Activated CD4-positive, alpha-beta T cell treated with anti-CD3 and anti-CD28 coated beads for 24 hours (primary cell): ENCODE results near the gene RBM42.

Experiments used
- DNase-seq, 2 donors: peaks; one replicate each; pipeline ENCODE4 v3.0.0-alpha.2; 2020; ENCODE audit warnings: low read depth in 2 of 2

RBM42 gene

DNA sequence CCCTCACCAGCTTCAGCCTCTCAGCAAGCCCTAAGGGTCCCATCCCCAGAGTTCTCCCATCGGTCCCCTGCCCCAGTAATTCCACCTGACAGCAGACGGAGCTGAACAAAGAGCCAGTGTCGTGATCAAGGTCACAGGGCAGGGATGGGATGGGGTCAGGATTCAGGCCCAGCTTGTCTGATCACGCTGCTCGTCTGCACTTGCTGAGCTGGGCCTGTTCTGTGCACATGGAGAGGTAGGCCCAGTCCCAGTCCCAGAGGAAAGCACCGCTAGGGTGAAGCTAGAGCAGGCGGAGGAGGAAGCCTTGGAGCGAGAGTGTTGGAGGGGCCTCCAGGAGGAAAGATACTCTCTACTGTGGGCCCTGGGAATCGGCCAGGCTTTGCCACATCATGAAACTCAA is 7.1 kb upstream of the RBM42 start:
- DNase-seq: no peak

DNA sequence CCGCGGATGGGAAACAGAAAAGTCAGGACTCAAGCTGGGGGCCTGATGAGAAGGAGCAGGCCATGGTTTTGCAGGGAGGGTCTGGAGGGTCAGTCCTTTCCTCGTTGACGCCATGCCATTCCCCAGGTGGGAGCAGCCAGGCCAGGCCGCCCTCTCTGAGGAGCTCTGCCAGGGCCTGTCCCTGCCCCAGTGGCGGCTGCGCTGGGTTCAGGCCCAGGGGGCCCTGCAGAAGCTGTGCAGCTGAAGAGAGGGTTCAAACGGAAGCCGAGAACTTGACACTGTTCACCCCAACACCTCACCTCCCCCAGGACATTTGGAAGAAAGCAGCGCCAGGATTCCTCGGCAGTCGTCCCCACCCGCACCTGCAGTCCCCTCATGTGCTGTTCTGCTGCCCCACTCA is 6.1 kb upstream of the RBM42 start:
- DNase-seq: no peak

DNA sequence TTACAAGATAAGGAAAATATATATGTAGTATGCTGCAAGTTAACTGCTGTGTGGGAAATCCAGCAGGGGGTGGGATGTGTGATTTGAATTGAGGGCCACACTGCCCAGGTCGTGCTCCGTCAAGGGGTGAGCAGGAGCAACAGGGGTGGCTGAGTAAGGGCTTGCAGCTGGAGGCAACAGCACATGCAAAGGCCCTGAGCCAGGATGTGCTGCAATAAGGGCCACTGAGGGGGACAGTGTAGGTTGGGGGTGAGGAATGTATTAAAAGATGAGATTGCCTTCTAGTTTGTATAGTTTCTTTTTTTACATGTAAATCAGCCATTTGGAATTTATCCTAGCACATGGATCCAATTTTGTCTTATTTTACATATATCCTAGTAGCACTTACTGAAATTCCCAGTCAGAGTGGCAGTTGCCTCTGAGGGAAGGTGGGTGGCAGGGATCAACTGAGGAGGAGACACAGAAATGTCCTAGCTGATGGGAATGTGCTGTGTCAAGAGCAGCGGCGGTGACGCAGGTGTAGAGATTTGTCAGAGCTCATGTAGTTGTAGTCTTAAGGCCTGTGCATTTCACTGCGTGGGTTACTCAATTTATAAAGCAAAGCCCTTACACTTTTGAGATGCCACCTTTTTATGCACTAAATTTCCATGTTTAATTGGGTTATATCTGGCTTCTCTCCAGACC is 5.4 kb upstream of the RBM42 start:
- no peak for DNase-seq

GRCh38 chr19:35628264-35628564 is 622 bp upstream of the RBM42 start:
- no peak for DNase-seq

DNA sequence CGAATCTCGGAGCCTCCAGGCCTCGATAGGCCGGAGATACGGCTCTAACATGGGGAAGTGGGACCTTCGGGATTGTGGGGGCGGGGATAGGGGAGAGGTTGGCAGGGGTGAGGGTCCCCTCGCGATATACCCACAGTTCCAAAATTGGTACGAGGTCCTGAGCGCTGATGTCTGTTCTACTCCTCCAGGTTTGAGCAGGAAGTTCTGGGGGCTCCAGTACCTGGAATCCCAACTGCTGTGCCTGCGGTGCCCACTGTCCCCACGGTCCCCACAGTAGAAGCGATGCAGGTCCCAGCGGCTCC is 447 bp downstream of the RBM42 start:
- DNase-seq: no peak

- no peak for DNase-seq
These were observed 5.0 kb downstream of the RBM42 start for GRCh38 chr19:35633727-35634440.

DNA sequence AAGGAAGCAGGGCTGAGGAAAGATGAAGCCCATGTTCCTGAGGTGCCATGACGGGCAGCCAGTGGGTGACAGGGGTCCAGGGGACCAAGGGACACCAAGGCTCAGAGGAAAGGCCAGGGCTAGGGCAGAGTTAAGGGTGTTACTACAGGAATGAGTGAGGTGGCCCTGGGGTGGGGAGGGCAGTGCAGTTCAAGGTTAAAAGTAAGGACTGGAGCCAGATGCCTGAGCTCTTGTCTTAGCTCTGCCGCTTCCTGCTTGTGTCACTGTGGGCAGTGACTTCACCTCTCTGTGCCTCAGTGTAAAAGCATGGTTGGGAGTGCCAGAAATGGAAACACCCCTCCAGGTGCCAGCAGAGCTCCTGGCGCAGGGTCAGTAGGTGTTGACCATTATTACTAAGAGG is 7.8 kb downstream of the RBM42 start:
- DNase-seq: no peak

DNA sequence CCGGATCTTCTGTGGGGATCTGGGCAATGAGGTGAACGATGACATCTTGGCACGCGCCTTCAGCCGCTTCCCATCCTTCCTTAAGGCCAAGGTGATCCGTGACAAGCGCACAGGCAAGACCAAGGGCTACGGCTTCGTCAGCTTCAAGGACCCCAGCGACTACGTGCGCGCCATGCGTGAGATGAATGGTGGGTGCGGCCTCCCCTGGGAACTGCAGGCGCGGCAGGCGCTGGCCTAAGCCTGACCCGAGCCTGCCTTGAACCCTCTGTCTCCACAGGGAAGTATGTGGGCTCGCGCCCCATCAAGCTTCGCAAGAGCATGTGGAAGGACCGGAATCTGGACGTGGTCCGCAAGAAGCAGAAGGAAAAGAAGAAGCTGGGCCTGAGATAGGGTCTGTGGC is 8.3 kb downstream of the RBM42 start:
- no peak for DNase-seq

DNA sequence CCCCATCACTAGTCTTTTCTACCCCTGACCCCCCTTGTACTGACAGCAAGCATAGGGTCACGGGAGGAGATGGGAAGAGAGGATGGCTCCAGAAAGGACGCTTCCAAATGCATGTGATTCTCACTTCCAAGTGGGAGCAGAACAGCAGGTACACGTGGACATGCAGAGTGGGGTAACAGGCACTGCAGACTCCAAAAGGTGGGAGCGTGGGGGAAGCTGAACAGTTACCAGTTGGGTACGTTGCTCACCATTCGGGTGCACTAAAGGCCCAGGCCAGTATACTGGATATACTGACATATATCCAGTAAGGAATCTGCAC is 10.4 kb downstream of the RBM42 start:
- DNase-seq: no peak

DNA sequence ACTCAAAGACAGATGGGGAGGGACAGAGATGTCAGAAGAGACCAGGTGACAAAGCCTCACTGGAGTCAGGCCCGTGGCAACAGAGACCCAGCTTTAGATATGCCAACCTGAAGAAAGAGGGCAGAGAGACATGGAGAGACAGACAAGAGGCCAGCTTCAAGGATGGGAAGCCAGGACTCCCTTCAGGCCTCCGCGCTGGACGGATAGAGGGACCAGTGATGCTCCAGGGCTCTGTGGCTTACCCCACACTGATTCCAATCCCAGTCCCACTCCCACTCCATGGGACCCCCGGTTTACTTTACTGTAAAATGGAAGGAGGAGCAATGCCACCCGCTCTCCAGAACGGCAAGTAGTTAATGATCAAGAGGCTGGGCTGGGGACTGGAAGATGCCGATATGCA is 11.0 kb downstream of the RBM42 start:
- no peak for DNase-seq

- no peak for DNase-seq
These were observed 12.8 kb downstream of the RBM42 start, which contains the start of gene ETV2 for GRCh38 chr19:35641515-35642151. Gene ETV2 (plus strand): TSS chr19:35641745. CDS start chr19:35642461, 716 bp downstream.

DNA sequence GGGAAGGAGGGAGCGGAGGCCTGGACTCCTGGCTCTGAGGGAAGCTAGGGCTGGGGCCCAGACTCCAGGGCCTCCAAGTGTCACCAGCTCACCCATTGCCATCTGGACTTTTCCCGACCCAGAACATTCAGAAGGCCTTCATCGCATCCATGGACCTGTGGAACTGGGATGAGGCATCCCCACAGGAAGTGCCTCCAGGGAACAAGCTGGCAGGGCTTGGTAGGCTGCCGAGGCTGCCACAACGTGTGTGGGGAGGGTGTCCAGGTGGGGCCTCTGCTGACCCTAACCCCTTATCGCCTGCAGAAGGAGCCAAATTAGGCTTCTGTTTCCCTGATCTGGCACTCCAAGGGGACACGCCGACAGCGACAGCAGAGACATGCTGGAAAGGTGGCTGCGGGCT is 13.5 kb downstream of the RBM42 start:
- no peak for DNase-seq

- no peak for DNase-seq
These were observed 14.0 kb downstream of the RBM42 start for GRCh38 chr19:35642798-35643254.

DNA sequence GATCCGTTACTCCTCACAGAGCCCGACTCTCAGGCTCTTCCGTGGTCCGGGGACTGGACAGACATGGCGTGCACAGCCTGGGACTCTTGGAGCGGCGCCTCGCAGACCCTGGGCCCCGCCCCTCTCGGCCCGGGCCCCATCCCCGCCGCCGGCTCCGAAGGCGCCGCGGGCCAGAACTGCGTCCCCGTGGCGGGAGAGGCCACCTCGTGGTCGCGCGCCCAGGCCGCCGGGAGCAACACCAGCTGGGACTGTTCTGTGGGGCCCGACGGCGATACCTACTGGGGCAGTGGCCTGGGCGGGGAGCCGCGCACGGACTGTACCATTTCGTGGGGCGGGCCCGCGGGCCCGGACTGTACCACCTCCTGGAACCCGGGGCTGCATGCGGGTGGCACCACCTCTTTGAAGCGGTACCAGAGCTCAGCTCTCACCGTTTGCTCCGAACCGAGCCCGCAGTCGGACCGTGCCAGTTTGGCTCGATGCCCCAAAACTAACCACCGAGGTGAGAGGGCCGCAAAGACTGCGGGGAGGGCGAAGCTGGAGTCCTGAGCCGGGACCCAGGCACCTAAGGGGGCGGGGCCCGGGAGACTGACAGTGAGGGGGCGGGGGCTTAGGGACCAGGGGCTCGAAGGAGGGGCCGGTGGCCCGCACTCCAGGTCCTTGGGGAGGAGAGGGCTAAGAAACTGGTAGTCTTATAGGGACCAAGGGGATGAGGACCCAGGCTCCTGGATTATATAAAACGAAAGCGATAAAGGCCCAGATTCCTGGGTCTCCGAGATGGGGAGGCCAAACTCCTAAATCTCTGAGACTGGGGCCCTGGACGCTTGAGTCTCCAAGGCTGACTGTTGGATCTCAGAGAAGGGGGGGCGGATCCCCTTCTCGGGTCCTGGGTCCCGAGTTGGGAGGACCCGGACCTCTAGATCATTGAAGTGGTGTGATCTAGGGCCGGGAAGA is 14.7 kb downstream of the RBM42 start:
- peak; percentile 61 to 72 for DNase-seq

GRCh38 chr19:35644206-35644986 is 15.6 kb downstream of the RBM42 start:
- DNase-seq: peak; percentile 93 to 94

DNA sequence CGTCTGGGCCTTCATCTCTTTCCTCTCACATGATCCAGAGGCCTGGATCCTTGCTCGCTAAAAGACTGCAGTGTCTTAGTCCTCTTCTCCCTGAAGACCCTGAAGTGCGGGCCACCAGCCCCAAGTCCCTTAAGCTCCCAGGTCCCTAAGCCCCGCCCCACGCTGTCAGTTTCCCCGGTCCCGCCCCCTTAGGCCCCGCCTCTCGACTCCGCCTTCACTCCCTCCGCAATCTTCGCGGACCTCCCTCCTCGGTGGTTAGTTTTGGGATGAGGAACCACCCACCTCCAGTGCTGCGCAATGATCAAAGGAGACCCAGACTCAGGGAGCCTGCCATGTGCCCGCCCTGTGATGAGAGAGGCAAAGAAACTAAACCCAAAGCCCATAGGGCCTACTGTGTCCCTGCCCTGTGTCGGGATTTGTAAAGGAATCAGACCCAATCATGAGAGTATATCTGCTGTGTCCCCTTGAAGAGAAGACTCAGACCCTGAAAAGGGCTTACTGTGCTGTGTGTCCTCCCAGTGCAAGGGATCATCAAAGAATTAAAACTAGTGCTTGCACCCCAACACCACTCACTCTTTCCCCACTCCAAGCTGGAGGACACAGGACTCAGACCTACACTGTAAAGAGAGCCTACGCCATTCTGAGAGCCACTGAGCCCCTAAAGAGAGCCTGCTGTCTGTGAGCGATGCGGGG is 16.3 kb downstream of the RBM42 start:
- DNase-seq: peak; percentile 81 to 93

DNA sequence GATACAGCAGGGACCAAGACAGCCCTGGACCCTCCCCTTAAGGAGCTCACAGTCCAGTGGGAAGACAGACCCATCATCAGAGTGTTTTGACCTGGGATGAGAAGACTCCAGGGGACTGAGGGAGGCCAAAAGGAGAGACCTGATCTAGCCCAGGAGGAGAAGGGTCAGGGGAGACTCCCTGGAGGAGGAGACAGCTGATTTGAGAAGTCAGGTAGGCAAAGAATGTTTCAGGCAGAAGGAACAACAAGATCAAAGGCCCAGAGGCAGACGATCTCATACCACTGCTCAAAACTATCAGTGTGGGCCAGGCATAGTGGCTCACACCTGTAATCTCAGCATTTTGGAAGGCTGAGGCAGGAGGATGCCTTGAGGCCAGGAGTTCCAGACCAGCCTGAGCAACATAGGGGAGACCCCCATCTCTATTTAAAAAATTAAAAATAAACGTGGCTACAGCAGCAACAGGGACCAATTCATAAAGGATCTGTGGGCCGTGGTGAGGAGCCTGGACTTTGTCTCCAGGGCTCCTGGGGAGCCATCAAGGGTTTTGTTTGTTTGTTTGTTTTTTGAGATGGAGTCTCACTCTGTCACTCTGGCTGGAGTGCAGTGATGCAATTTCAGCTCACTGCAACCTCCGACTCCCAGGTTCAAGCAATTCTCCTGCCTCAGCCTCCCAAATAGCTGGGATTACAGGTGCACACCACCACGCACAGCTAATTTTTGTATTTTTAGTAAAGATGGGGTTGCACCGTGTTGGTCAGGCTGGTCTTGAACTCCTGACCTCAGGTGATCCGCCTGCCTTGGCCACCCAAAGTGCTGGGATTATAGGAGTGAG is 17.1 kb downstream of the RBM42 start:
- no peak for DNase-seq

DNA sequence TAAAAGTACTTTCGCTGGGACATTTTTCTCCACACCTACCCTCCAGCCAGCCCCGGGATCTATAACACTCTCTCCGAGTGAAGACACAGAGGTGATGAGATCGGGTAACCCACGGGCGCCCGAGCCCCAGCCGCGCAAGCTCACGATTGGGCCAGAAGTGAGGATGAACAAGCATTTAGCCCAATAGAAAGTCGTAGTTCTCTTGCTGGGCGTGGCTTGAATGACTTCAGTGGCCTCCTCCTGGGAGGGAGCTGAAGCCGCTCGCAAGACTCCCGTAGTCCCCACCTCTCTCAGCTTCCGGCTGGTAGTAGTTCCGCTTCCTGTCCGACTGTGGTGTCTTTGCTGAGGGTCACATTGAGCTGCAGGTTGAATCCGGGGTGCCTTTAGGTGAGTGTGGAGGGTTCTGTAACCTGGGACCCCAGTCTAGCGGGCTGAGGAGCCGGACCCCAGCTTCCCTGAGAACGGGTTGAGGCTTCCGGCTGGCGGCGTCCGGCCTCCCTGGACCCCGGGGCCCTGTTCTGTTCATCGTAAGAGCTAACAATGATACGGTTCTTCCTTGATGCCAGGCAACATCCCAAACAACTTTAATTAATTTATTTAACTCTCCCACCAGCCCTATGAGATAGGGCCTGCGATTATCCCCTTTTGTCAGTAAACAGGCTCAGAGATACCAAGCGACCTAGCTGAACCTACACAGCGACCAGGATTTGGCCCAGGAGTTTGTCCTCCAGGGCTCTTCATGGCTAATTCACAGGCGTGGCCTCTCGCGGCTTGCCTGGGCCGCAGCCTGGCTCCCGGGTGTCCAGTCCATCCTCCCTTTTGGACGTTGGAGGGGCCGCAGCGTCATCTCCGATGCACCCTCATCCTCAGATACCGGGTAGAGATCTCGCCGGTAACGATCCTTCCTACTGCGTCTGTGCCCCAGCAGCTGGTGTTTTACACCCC is 19.5 kb downstream of the RBM42 start, which contains the start of gene COX6B1:
COX6B1 (plus strand) TSS at position 307 of the 945 bp plus-strand sequence. CDS start 2,921 bp downstream, outside the sequence.
- DNase-seq: peak; percentile 80 to 86

- no peak for DNase-seq
These were observed 21.7 kb downstream of the RBM42 start for GRCh38 chr19:35650581-35650980.
